DND-41 (cell line): ENCODE data around the gene ME3.

Source experiments
- CTCF ChIP-seq: IDR thresholded peaks from 2 replicates; pipeline ENCODE4 v1.5.1; 2012; ENCODE audit warnings: borderline replicate concordance, low read length, moderate library complexity, mild to moderate bottlenecking; ENCODE audit not compliant: poor library complexity, severe bottlenecking; ENCODE audit errors: extremely low read depth
- EZH2 ChIP-seq: IDR thresholded peaks from 3 replicates; pipeline ENCODE4 v1.6.1; 2012; ENCODE audit warnings: borderline replicate concordance, low read depth, mild to moderate bottlenecking, moderate library complexity, low read length, inconsistent platforms; ENCODE audit not compliant: severe bottlenecking

GRCh38 chr11:86421946-86422345 is 250.5 kb downstream of the ME3 start:
- TF ChIP-seq CTCF (no peak), EZH2 (no peak)
